HCT116 (cell line): Measurements from ENCODE around the gene MIA2. TPM values are rescaled to one million over a fixed set of nuclear protein-coding genes. Genes with fewer than 3 reads are reported as not detected.
"Not testable (repeated sequence)": the region's sequence is repeated elsewhere in the genome, so short reads cannot be mapped to it uniquely, and the experiment has no call there.

Experiments
- ATAC-seq: fragments of 200-7000 bp; cut with Tn5 transposase; 2 replicates; pipeline ENCODE4 v1.9.1; 2020; ENCODE audit warnings: mild to moderate bottlenecking, moderate library complexity
- BruUV-seq: library from RNA; stranded (reverse); fragments of 400-500 nt; replicated peaks from 2 replicates; lab custom pipeline; 2021; lab: Mats Ljungman, UMichigan
- CTCF ChIA-PET: fragments of 300-600 bp; sonication (Branson Sonifier 250); formaldehyde crosslinking; loops from one replicate; lab custom pipeline; 2021; ENCODE audit warnings: antibody characterized with exemption; lab: Charles Lee
- POLR2A ChIA-PET: fragments of 300-600, 350-600 bp; sonication (Branson Sonifier 250); formaldehyde crosslinking; loops from one replicate; lab custom pipeline; 2021; ENCODE audit warnings: antibody characterized with exemption; lab: Charles Lee
- RAD21 ChIA-PET, 2 experiments: fragments of 300-600 bp; sonication (Branson Sonifier 250); formaldehyde crosslinking; loops; one replicate each; lab custom pipeline; 2023; ENCODE audit warnings: low total read pairs in 2 of 2; ENCODE audit not compliant: uncharacterized antibody in 2 of 2, unreplicated experiment in 2 of 2, low non-redundant PET in 1 of 2; lab: Charles Lee
- DNase-seq: peaks from one replicate; pipeline ENCODE4 v3.0.0-alpha.2; 2010; ENCODE audit warnings: low read depth, low spot score
- H2AFZ ChIP-seq: fragments of 200-600 bp; shearing (Covaris generic), sonication (generic); 2 replicates; pipeline ENCODE4 v1.6.1; 2017; ENCODE audit warnings: low read depth, mixed run types, mixed read lengths, antibody characterized with exemption, low read length; ENCODE audit not compliant: poor library complexity, severe bottlenecking
- H3K27ac ChIP-seq: 2 replicates; pipeline ENCODE4 v1.5.1; 2012; ENCODE audit warnings: low read depth, low read length
- H3K27me3 ChIP-seq: fragments of 200-600 bp; sonication (generic); 2 replicates; pipeline ENCODE4 v1.6.1; 2016; ENCODE audit warnings: mixed run types, low read length, mixed read lengths; ENCODE audit not compliant: insufficient read depth
- H3K36me3 ChIP-seq, 2 experiments: fragments of 200-500 bp in 1 of 2; fragments of 200-600 bp in 1 of 2; sonication (Bioruptor generic) in 1 of 2; sonication (generic) in 1 of 2; 2 replicates each; pipeline versions ENCODE4 v1.5.1 to v1.6.1; 2014 to 2016; ENCODE audit warnings: low read length in 2 of 2, inconsistent platforms in 1 of 2, mixed read lengths in 1 of 2, mixed run types in 1 of 2; ENCODE audit not compliant: insufficient read depth in 2 of 2, control insufficient read depth in 1 of 2
- H3K4me1 ChIP-seq, 2 experiments: fragments of 200-600 bp in 1 of 2; sonication (generic) in 1 of 2; 2 replicates each; pipeline versions ENCODE4 v1.5.1 to v1.6.1; 2012 to 2017; ENCODE audit warnings: low read length in 2 of 2, inconsistent platforms in 1 of 2, mild to moderate bottlenecking in 1 of 2, mixed read lengths in 1 of 2, mixed run types in 1 of 2, moderate library complexity in 1 of 2; ENCODE audit not compliant: insufficient read depth in 2 of 2, control insufficient read depth in 1 of 2
- H3K4me2 ChIP-seq: fragments of 200-600 bp; sonication (generic); 2 replicates; pipeline ENCODE4 v1.6.1; 2017; ENCODE audit warnings: mixed run types, low read length, mixed read lengths
- H3K4me3 ChIP-seq, 2 experiments: fragments of 200-600 bp in 1 of 2; sonication (generic) in 1 of 2; replicated peaks in 1 of 2; 2 replicates each; pipeline ENCODE4 v1.5.1; 2011 to 2016; ENCODE audit warnings: low read length in 2 of 2, control low read depth in 1 of 2, low read depth in 1 of 2, mild to moderate bottlenecking in 1 of 2, mixed read lengths in 1 of 2, mixed run types in 1 of 2
- H3K79me2 ChIP-seq: fragments of 200-600 bp; sonication (generic); 2 replicates; pipeline ENCODE4 v1.6.1; 2017; ENCODE audit warnings: mild to moderate bottlenecking, mixed run types, low read length, moderate library complexity, mixed read lengths; ENCODE audit not compliant: insufficient read depth
- H3K9ac ChIP-seq: fragments of 200-600 bp; sonication (generic); 2 replicates; pipeline ENCODE4 v1.6.1; 2016; ENCODE audit warnings: low read length, mixed read lengths
- H3K9me2 ChIP-seq: fragments of 200-600 bp; sonication (generic), shearing (Covaris generic); 2 replicates; pipeline ENCODE4 v1.6.1; 2017; ENCODE audit warnings: mixed run types, mild to moderate bottlenecking, moderate library complexity; ENCODE audit not compliant: insufficient read depth
- H3K9me3 ChIP-seq, 2 experiments: fragments of 200-500 bp in 1 of 2; fragments of 200-600 bp in 1 of 2; sonication (Bioruptor generic) in 1 of 2; sonication (generic) in 1 of 2; 2 replicates each; pipeline ENCODE4 v1.6.1; 2014 to 2017; ENCODE audit warnings: low read length in 2 of 2, mixed read lengths in 2 of 2, inconsistent platforms in 1 of 2, low read depth in 1 of 2, mild to moderate bottlenecking in 1 of 2, mixed run types in 1 of 2, moderate library complexity in 1 of 2; ENCODE audit not compliant: control insufficient read depth in 1 of 2, insufficient read depth in 1 of 2
- H4K20me1 ChIP-seq: fragments of 200-600 bp; sonication (generic), shearing (Covaris generic); 2 replicates; pipeline ENCODE4 v1.6.1; 2017; ENCODE audit warnings: mixed run types, mild to moderate bottlenecking, moderate library complexity; ENCODE audit not compliant: insufficient read depth
- CEBPB ChIP-seq: IDR thresholded peaks from 2 replicates; pipeline ENCODE4 v1.6.1; 2012; ENCODE audit warnings: low read depth
- POLR2AphosphoS5 ChIP-seq: IDR thresholded peaks from 2 replicates; pipeline ENCODE4 v1.6.1; 2011; ENCODE audit warnings: mild to moderate bottlenecking, low read depth, low read length, moderate library complexity
- RAD21 ChIP-seq: IDR thresholded peaks from 2 replicates; pipeline ENCODE4 v1.6.1; 2012; ENCODE audit warnings: low read depth, mild to moderate bottlenecking
- SP1 ChIP-seq: IDR thresholded peaks from 2 replicates; pipeline ENCODE4 v1.6.1; 2012; ENCODE audit warnings: low read depth
- ZFX ChIP-seq: fragments of 450-650 bp; IDR thresholded peaks from 2 replicates; pipeline ENCODE4 v1.6.1; 2017
- intact Hi-C: fragments of 100-400 bp; cut with micrococcal nuclease; formaldehyde crosslinking; loops from 2 replicates; pipeline ENCODE4 v1.10.0; 2022
- total RNA-seq: library from RNA; stranded (reverse); gene quantifications from one replicate; pipeline ENCODE4 v1.2.1, GENCODE V29; 2021; ENCODE audit not compliant: unreplicated experiment

Gene MIA2
- total RNA-seq, 1 experiment from 2014 or later: 31.1 TPM

DNA sequence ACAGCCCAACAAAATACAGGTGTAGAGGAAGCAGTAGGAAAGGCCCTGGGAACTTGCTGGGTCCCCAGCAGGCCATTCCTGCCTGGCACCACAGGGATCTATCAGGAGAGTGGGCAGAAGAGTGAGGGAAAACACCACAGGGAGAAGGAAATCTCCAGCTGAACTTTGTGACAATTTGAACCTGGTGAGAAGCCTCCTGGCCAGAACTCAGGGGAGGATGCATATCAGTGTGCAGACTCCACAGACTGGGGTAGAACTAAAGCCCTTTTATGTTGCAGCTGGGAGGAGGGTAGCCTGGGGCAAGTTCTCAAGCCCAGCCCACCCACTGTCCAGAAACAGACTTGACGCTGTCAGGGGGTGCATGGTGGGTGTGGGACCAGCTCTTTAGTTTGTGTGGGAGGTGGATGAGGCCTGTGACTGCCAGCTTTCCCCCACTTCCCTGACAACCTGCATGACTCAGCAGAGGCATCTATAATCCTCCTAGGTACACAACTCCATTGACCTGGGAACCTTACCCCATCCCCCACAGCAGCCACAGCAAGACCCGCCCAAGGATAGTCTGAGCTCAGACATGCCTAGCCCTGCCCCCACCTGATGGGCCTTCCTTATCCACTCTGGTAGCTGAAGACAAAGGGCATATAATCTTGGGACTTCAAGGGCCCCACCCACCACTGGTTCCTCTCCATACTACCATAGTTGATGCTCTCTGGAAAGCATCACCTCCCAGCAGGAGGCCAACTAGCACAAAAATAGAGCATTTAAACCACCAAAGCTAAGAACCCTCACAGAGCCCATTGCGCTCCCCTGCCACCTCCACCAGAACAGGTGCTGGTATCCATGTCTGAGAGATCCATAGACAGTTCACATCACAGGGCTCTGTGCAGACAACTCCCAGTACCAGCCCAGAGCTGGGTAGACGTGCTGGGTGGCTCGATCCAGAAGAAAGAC lies 29.8 kb upstream of the MIA2 start:
- Histone ChIP-seq H3K27me3 (no peaks in the 10 kb centered on the region), H3K9me3 (no peaks in the 10 kb centered on the region), H4K20me1 (no peaks in the 10 kb centered on the region), H3K36me3 (no peaks in the 10 kb centered on the region), H3K9me2 (no peaks in the 10 kb centered on the region), H2AFZ (no peak overlapping the region), H3K79me2 (no peaks in the 10 kb centered on the region), H3K4me2 (peak overlapping the region; percentile 56), H3K4me1 (peaks cover 16 to 41% of the 10 kb centered on the region in 2 experiments), H3K9ac (peak overlapping the region; percentile 37), H3K4me3 (peak overlapping the region in 1 of 2 experiments; percentile 5; a peak in 2 of 4 replicates), H3K27ac (peak overlapping the region; percentile 80)
- peak; percentile 27 for DNase-seq
- TF ChIP-seq CEBPB (no peak), POLR2AphosphoS5 (0 out of 2 replicates have a peak, but pooled peaks have one; percentile 15), RAD21 (no peak), ZFX (peak; percentile 27; the same call in 1 of the 2 replicates), SP1 (peak; percentile 44)
- RAD21 ChIA-PET: interaction anchor here in 1 of 2 experiments (0.6 kb wide), 1 partner anchor 9 kb away, joined by 3 read pairs; no protein-coding TSS in a partner anchor
- POLR2A ChIA-PET: interaction anchor here (0.7 to 1.4 kb wide), 5 partner anchors 14 to 34 kb away, joined by 3 to 10 read pairs (median 3); partner anchors contain the start of genes PNN and TRAPPC6B
- CTCF ChIA-PET: interaction anchor here (1.5 kb wide), 1 partner anchor 8 kb away, joined by 3 read pairs; no protein-coding TSS in a partner anchor
- BruUV-seq: no TSS peak
- peak; percentile 76 for ATAC-seq
- intact Hi-C loops: no loop called here

DNA sequence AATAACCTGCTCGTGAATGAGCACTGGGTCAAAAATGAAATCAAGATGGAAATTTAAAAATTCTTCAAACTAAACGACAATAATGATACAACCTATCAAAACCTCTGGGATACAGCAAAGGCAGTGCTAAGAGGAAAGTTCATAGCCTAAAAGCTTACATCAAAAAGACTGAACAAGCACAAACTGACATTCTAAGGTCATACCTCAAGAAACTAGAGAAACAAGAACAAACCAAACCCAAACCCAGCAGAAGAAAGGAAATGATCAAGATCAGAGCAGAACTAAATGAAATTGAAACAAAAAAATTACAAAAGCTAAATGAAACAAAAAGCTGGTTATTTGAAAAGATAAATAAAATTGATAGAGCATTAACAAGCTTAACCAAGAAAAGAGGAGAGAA lies 26.3 kb upstream of the MIA2 start:
- BruUV-seq, H3K79me2 ChIP-seq, H3K4me3 ChIP-seq, H3K9me2 ChIP-seq, H2AFZ ChIP-seq, H3K27me3 ChIP-seq, CTCF ChIA-PET, DNase-seq, POLR2A ChIA-PET, H3K9ac ChIP-seq, H3K36me3 ChIP-seq, H3K9me3 ChIP-seq, H3K27ac ChIP-seq, H4K20me1 ChIP-seq, RAD21 ChIA-PET, intact Hi-C loops, H3K4me2 ChIP-seq, ATAC-seq: not testable (repeated sequence)
- peaks cover 24 to 47% of the 10 kb centered on the region in 2 experiments for H3K4me1 ChIP-seq
